Measurements from ENCODE around the gene DVL2. TPM values are rescaled to one million over a fixed set of nuclear protein-coding genes. Genes with fewer than 3 reads are reported as not detected.
A peak's percentile ranks its signal among the peaks of the same experiment; 100 is the strongest.
"Not testable (repeated sequence)": the region's sequence is repeated elsewhere in the genome, so short reads cannot be mapped to it uniquely, and the experiment has no call there.

DVL2 gene
- total RNA-seq, 2 donors from 2014 or later: 56.2 to 73.4 TPM

DNA sequence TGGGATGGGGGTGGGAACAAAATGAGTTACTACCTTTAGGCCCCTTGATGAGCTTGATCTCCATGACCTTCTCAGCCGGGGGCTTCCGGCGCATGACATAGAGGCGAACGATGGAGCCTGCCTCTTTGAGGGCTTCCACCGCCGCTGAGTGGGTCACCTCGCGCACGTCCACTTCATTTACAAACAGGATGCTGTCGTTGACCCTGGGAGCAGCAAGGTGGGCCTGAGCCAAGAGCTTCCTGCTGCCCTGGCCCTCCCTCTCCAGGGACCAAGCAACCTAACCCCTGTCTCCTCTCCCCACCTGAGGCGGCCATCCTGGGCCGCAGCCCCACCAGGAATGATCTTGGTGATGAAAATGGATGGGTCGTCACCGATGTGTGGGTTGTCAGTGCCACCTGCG lies 30.9 kb downstream of the DVL2 start:
- Mint-ChIP-seq H3K36me3 (no peaks in the 10 kb centered on the region), H3K27ac (no peak overlapping the region), H3K9me3 (no peaks in the 10 kb centered on the region)
- ATAC-seq: no peak
- DNase-seq (ENCODE audit: low spot score in 2 of 2): no peak

DNA sequence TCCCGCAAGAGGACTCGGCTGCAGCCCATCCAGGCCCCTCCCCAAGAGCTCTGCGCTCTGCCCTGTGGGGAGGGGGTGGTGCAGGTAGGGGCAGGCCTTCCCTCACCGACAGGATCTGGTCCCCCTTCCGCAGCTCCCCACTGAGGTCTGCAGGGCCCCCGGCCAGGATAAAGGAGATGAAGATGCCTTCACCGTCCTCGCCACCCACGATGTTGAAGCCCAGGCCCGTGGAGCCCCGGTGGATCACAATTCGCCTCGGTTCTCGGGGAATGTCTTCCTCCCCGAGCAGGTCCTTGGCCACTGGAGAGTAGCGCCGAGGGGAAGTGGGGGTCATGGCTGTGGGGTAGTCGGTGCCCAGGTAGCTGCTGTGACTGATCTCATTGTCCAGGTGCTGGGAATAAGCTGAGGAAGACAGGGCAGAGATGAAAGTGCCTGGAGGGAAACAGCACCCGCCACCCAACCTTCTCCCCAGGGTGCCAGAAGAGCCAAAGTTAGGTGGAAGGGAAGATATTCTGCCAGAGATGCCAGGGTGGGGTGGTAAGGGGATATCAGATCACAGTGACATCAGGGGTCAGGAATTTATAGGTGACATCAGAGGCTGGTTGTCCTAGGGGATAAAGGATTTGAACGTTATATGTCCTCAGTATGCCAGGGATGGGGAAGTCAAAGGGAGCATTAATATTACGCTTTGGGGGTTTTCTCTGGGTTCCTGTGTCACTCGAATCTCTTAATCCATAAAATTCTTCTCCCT lies 37.5 kb downstream of the DVL2 start:
- ATAC-seq: no peak
- no peaks in the 10 kb centered on the region for H3K9me3 Mint-ChIP-seq
- no peak for DNase-seq (ENCODE audit: low spot score in 2 of 2)
- H3K27ac Mint-ChIP-seq: no peak overlapping the region
- H3K36me3 Mint-ChIP-seq: no peaks in the 10 kb centered on the region

DNA sequence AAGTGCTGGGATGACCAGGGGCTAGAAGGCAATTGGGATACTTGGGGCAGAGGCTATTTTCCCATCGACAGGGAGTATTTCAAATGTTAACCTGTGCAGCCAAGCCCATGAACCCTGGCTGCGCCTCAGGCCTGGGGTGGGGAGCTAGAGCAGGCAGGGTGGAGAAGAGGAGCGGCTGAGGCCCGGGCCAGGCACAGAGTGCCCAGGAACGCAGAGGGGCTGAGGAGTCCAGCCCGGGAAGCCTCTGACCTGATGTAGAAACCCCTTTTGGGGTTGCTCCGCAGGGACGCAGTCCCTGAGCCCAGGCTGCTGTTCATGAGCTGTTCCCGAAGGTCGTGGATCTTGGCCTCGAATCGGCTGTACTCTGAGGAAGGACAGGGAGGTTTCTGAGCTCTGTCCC lies 38.3 kb downstream of the DVL2 start:
- no peaks in the 10 kb centered on the region for H3K9me3 Mint-ChIP-seq
- no peaks in the 10 kb centered on the region for H3K36me3 Mint-ChIP-seq
- no peak overlapping the region for H3K27ac Mint-ChIP-seq
- DNase-seq (ENCODE audit: low spot score in 2 of 2): no peak
- no peak for ATAC-seq

DNA sequence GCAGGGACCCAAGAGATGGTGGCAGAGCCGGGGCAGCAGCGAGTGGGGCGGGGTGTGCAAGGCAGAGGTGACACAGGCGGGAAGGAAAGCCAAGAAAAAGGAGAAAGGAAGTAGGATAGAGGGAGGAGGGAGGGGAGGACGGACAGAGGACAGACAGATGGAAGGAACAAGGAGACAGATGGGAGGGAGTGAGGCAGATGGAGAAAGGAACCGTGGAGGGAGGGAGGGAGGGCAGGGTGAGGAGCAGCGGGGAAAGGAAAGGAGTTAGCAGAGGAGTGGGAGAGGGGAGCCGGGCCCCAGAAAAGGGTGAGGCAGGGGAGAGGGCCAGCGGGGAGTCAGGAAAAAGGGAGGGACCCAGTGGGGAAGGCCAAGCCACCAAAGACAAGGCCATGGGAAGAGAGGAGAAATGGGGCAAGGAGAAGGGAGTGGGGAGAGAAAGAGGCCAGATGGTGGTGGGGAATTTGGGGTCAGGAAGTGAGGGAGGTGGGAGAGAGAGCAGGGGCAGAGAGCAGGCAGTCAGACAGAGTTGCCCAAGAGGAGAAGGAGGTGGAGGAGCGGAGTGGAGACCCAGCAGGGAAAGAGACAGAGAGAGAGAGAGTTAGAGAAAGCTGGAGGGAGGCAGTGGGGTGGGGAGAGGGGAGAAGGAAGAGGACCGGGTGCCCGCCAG lies 41.9 kb downstream of the DVL2 start:
- Mint-ChIP-seq H3K9me3 (no peaks in the 10 kb centered on the region), H3K27ac (peak overlapping the region; percentile 50 to 70), H3K36me3 (no peaks in the 10 kb centered on the region)
- no peak for DNase-seq (ENCODE audit: low spot score in 2 of 2)
- no peak for ATAC-seq

DNA sequence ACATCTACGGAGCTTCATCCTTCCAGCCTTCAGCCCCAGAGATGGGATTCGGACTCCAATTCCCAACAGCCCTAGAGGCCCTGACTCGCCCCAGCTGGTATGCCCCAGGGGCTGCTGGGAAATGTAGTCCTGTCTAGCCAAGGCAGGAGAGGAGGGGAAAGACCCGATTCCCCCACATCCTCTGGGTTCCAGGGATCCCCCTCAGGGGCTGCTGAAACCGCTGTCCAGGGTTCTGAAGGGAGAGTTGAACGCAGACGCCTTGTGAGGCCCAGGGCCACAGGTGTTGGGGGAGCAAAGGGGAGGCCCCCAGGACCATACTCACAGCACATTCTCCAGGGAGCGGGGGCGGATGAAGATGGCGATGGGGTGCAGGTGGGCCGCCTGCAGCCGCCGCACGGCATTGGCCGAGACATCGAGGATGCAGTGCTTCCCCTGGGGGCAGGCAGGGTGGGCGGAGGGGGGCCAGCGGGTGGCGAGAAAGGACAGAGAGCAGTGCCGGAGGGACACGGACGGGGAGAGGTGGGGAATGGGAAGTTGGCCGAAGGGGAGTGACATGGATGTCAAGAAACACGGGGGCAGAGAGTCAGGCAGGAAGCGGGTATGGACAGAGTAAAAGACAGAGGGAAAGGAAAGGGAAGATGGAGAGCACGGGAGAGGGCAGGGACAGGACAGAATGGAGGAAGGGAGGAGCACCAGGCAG lies 42.6 kb downstream of the DVL2 start:
- H3K9me3 Mint-ChIP-seq: no peaks in the 10 kb centered on the region
- peak overlapping the region in 1 of 2 donors; percentile 50 for H3K27ac Mint-ChIP-seq
- peak in 1 of 2 donors; percentile 59 for ATAC-seq
- no peaks in the 10 kb centered on the region for H3K36me3 Mint-ChIP-seq
- peak in 1 of 2 donors; percentile 30 for DNase-seq (ENCODE audit: low spot score in 2 of 2)

DNA sequence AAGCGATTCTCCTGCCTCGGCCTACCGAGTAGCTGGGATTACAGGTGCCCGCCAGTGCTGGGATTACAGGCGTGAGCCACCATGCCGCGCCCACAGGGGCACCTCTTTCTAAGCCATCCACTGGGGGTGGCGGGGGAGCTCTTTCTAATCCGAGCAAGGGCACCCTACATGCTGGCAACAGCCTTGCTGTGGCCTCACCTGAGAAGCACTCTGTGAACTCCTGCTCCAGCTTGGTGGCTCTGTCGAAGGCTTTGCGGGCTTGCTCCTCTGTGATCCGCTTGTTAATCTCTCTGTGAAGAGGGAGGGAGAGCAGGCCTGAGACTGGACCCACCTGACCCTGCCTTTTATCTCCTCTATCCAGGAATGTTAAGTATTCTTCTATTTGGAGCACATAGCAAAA lies 43.2 kb downstream of the DVL2 start:
- no peak overlapping the region for H3K27ac Mint-ChIP-seq
- no peaks in the 10 kb centered on the region for H3K9me3 Mint-ChIP-seq
- ATAC-seq (no peak), DNase-seq (ENCODE audit: low spot score in 2 of 2) (no peak)
- no peaks in the 10 kb centered on the region for H3K36me3 Mint-ChIP-seq

DNA sequence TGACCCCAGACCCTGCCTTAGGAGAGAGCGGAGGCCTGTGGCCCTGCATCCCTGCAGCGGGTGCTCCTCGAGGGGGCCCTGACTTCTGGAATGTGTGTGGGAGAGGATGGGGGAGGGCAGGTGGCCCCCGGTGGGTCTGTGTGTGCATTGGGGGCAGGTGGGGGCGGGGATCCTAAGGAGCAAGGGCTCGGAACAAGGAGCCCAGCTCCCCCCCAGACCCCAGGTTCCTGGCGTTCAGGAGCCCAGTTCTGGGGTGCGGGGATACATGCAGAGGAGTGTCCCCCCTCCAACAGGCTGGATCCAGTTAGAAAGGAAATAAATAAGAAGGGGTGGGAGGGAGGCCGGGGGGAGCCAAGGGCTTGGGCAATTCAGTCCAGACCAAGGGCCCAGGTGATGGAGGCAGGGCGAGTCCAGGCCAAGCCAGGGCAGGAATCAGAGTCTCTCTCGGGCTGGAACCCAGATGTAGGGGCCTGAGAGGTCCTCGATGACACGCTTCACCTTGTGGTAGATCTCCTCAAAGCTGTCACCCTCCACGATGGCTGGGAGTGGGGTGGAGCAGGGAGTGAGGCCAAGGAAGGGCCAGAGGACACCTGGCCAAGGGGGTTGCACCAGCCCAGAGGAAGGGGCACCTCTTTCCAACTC lies 43.9 kb downstream of the DVL2 start:
- H3K9me3 Mint-ChIP-seq: no peaks in the 10 kb centered on the region
- H3K36me3 Mint-ChIP-seq: no peaks in the 10 kb centered on the region
- ATAC-seq: no peak
- no peak for DNase-seq (ENCODE audit: low spot score in 2 of 2)
- no peak overlapping the region for H3K27ac Mint-ChIP-seq

DNA sequence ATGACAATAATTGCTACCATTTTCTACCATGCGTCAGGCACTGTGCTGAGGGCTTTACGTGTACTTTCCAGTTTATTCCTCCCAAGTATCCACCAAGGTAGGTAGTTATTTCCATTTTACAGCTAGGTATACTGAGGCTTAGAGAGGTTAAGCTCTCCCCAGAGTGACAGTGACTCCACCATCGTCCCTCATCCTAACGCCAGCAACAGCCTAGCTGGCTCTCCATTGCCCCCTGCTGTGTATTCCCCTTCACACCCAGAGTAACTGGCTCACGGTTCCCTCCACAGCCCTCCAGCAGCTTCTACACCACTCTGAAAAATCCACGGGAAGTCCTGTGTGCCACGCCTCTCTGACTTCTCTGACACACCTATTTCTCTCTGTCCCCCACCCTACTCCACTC lies 48.1 kb downstream of the DVL2 start:
- H3K9me3 Mint-ChIP-seq: no peaks in the 10 kb centered on the region
- DNase-seq (ENCODE audit: low spot score in 2 of 2) (no peak), ATAC-seq (peak in 1 of 2 donors; percentile 46)
- H3K36me3 Mint-ChIP-seq: no peaks in the 10 kb centered on the region
- H3K27ac Mint-ChIP-seq: peak overlapping the region in 1 of 2 donors; percentile 3

DNA sequence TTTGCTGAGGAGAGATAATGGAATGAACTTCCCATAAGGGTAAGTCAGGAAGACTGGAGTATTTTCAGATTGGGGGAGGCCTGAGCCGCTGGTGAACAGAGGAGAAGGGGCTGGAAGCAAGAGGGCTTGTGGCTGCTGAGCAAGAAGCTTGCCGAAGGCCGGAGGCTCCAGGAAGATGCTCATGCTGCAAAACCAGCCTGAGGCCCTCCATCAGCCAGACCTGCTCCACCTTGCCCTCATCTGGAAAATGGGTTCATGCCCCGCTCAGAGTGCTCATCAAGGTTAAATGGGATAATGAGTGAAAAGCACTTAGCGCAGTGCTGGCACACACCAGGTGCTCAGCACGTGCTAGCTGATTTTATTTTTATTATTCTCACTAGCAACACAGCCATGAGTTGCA lies 49.7 kb downstream of the DVL2 start:
- no peaks in the 10 kb centered on the region for H3K9me3 Mint-ChIP-seq
- ATAC-seq: no peak
- DNase-seq (ENCODE audit: low spot score in 2 of 2): no peak
- H3K27ac Mint-ChIP-seq: no peak overlapping the region
- no peaks in the 10 kb centered on the region for H3K36me3 Mint-ChIP-seq

DNA sequence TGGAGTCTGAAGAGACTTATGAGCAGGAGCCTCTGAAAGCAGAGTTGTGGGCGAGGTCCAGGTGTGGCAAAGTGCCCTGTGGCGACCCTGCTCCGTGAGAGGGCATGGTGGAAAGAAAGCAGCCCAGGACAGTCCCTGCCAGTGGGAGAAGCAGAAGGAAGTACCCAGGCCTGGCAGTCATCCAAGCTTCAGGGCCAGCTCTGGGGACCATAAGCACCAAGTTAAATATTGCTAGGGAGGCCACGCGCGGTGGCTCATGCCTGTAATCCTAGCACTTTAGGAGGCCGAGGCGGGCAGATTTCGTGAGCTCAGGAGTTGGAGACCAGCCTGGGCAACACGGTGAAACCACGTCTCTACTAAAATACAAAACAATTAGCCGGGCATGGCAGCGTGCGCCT lies 50.2 kb downstream of the DVL2 start:
- ATAC-seq (peak in 1 of 2 donors; percentile 32), DNase-seq (ENCODE audit: low spot score in 2 of 2) (no peak)
- Mint-ChIP-seq H3K36me3 (no peaks in the 10 kb centered on the region), H3K9me3 (no peaks in the 10 kb centered on the region), H3K27ac (no peak overlapping the region)

DNA sequence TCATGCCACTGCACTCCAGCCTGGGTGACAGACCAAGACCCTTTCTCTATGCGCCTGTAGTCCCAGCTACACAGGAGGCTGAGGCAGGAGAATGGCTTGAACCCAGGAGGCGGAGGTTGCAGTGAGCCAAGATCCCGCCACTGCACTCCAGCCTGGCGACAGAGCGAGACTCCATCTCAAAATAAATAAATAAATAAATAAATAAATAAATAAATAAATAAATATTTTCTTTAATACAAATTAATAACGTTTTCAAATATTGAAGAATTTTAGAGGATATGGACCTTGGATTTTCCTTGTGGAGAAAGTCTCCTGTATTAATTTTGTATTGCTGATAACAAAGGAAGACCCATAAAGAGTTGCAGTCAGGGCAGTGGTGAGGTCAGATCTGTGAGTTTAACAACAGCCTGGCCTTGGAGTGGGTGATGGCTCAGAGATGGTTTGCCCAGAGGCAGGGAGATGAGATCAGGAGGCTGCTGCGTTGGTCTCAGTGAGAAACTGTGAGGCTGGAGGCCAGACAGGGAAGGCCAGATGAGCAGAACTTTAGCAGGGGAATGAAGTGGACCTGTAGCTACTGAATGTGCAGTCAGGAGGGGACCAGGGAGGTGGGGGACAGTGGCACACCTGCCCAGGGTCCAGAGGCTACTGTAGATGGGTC lies 50.8 kb downstream of the DVL2 start:
- no peak overlapping the region for H3K27ac Mint-ChIP-seq
- H3K9me3 Mint-ChIP-seq: no peaks in the 10 kb centered on the region
- peak in 1 of 2 donors; percentile 27 for ATAC-seq
- H3K36me3 Mint-ChIP-seq: no peaks in the 10 kb centered on the region
- DNase-seq (ENCODE audit: low spot score in 2 of 2): no peak

DNA sequence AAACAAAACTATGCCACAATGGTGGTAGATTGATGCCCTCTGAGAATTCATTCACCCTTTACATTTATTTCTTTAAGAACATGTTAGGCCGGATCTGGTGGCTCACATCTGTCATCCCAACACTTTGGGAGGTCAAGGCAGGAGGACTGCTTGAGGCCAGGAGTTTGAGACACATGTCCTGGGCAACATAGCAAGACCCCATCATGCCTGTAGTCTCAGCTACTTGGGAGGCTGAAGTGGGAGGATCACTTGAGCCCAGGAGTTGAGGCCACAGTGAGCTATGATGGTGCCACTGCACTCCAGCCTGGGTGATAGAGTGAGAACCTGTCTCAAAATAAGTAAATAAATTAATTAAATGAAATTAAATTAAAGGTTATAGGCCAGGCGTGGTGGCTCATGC lies 52.2 kb downstream of the DVL2 start:
- H3K36me3 Mint-ChIP-seq; ATAC-seq; H3K9me3 Mint-ChIP-seq; DNase-seq (ENCODE audit: low spot score in 2 of 2): not testable (repeated sequence)
- H3K27ac Mint-ChIP-seq: peak overlapping the region in 1 of 2 donors; percentile 50

DNA sequence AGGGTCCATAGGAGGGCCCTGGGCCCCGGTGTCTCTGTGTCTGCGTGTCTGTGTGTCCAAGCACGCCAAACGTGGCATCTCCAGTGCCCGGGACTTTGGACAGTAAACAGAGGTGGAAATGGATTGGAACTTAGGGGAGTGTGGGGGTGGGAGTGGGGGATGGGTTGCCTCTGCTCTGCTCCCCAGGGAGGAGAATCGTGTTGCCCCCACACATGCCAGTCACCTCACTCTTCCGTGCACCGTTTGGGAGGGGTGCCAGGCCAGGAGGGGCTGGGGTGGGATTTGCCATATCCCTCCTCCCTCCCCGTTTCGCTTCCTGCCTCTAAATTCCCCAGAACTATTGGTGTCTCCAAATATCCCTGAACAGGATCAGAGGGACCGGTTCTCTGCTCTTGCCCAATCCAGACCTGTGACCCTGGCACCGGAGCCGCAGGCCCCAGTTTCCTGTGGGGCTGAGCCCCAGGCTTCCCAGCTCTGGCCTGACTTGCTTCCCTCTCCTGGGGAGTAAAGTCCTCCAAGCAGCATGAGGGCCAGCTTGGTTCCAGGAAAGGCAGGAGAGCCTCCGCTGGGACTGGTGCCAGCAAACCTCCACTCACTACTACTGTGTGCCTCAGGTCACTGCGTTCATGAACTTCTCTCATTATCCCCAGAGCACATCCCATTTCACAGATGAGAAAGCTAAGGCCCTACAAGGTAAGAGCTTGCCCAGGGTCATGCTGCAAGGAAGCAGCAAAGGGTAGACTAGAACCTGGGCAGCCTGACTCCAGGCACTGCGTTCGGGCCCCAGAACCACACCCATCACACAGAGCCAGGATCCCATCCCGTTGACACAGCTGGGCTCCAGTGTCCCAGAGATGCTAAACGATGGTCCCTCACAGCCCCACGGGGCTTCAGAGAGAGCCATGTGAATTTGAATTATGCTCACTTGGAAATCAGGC lies 54.7 kb downstream of the DVL2 start, which contains the start of gene ASGR1:
Gene ASGR1, minus strand, starts transcription at position 54 of the 938 bp plus-strand sequence. CDS start 807 bp downstream, outside the sequence.
- no peak within 1 kb of the TSS for H3K27ac Mint-ChIP-seq
- no peaks in the 10 kb centered on the region for H3K36me3 Mint-ChIP-seq
- ATAC-seq: no peak
- no peak for DNase-seq (ENCODE audit: low spot score in 2 of 2)
- no peaks in the 10 kb centered on the region for H3K9me3 Mint-ChIP-seq

DNA sequence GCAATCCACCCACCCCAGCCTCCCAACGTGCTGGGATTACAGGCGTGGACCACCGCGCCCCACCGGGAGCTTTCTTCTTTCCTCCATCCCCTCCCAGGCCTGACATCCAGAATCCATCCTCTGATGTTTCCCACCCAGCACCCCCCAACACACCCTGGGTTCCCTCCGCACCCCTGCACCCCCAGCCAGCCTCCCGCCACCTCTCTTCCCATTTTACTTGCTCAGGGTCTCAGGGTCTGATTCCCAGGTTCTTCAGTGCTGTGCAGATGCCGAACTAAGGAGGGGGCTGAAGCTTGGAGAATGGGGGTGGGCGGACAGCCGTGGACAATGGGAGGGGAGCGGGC lies 55.4 kb downstream of the DVL2 start:
- Mint-ChIP-seq H3K9me3 (no peaks in the 10 kb centered on the region), H3K27ac (no peak overlapping the region), H3K36me3 (no peaks in the 10 kb centered on the region)
- no peak for DNase-seq (ENCODE audit: low spot score in 2 of 2)
- ATAC-seq: no peak

DNA sequence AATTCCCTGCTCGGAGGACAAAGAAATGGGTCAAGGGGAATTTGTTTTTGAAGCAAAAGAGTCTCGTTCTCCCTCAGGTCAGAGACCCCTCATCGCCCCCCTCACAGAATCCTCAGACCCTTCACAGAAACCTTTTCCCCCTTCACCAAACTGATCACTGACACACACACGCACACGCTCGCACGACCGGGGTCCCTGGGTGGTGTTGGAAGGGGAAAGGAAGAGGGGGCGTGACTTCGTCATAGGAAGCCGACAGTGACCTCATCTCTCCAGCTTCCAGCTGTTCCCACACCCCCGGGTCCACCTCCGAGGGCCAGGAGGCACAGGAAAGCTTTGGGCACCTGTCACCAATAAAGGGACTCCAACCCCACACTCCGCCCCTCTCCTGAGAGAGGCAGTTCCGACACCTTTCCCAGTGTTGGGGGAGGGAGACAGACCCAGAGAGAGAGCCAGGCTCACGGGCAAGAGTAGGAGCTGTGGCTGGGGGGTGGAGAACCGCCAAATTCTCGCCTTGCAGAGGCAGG lies 56.3 kb downstream of the DVL2 start:
- ATAC-seq: no peak
- DNase-seq (ENCODE audit: low spot score in 2 of 2): no peak
- no peaks in the 10 kb centered on the region for H3K9me3 Mint-ChIP-seq
- H3K36me3 Mint-ChIP-seq: no peaks in the 10 kb centered on the region
- H3K27ac Mint-ChIP-seq: peak overlapping the region in 1 of 2 donors; percentile 7

Measured in activated naive CD4-positive, alpha-beta T cell treated with anti-CD3 and anti-CD28 coated beads, Interleukin-2, amount 50 U/mL, for 72 hours (primary cell).